Endodermal cell (in vitro differentiated cells): ENCODE data around the gene TXNDC15. TPM values are rescaled to one million over a fixed set of nuclear protein-coding genes. Genes with fewer than 3 reads are reported as not detected.

Source experiments
- DNase-seq: peaks from one replicate; pipeline ENCODE4 v3.0.0-alpha.2; 2017
- H3K27ac ChIP-seq: 2 replicates; pipeline ENCODE4 v1.5.1; 2013; ENCODE audit warnings: mild to moderate bottlenecking, low read depth, low read length, moderate library complexity
- H3K27me3 ChIP-seq: 2 replicates; pipeline ENCODE4 v1.6.1; 2013; ENCODE audit warnings: mild to moderate bottlenecking, low read length, moderate library complexity; ENCODE audit not compliant: insufficient read depth, control insufficient read depth, poor library complexity, severe bottlenecking
- H3K36me3 ChIP-seq: 2 replicates; pipeline ENCODE4 v1.7.0; 2013; ENCODE audit warnings: mild to moderate bottlenecking, low read length, moderate library complexity; ENCODE audit not compliant: control insufficient read depth, insufficient read depth
- H3K4me1 ChIP-seq: one replicate; pipeline ENCODE4 v1.7.0; 2013; ENCODE audit warnings: low read length; ENCODE audit not compliant: control insufficient read depth, insufficient read depth
- H3K4me3 ChIP-seq: 2 replicates; pipeline ENCODE4 v1.5.1; 2013; ENCODE audit warnings: mild to moderate bottlenecking, low read length, moderate library complexity
- H3K9ac ChIP-seq: 2 replicates; pipeline ENCODE4 v1.6.1; 2013; ENCODE audit warnings: mild to moderate bottlenecking, low read length, moderate library complexity; ENCODE audit not compliant: poor library complexity, severe bottlenecking; ENCODE audit errors: extremely low read depth
- H3K9me3 ChIP-seq: 2 replicates; pipeline ENCODE4 v1.6.1; 2013; ENCODE audit warnings: mild to moderate bottlenecking, low read length, moderate library complexity; ENCODE audit not compliant: control insufficient read depth
- H3K27ac Mint-ChIP-seq: 2 replicates; pipeline ENCODE4 v1.8.0; 2020; ENCODE audit warnings: mixed read lengths
- H3K27me3 Mint-ChIP-seq: 2 replicates; pipeline ENCODE4 v1.8.0; 2021; ENCODE audit warnings: mild to moderate bottlenecking, mixed read lengths; ENCODE audit not compliant: insufficient read depth
- H3K36me3 Mint-ChIP-seq: 2 replicates; pipeline ENCODE4 v1.8.0; 2020; ENCODE audit warnings: low read depth, mixed read lengths
- H3K4me1 Mint-ChIP-seq: 2 replicates; pipeline ENCODE4 v1.8.0; 2020; ENCODE audit warnings: mixed read lengths
- H3K4me3 Mint-ChIP-seq: 2 replicates; pipeline ENCODE4 v1.8.0; 2020; ENCODE audit warnings: mild to moderate bottlenecking, moderate library complexity, mixed read lengths
- H3K9me3 Mint-ChIP-seq: 2 replicates; pipeline ENCODE4 v1.8.0; 2020; ENCODE audit warnings: mild to moderate bottlenecking, mixed read lengths
- WGBS, 2 experiments: methylation state at CpG; one replicate each; pipeline versions ENCODE4 v1.1.5 to v1.1.7; 2013; ENCODE audit warnings: missing lambda C conversion rate in 2 of 2, mixed read lengths in 1 of 2; ENCODE audit not compliant: insufficient coverage in 1 of 2, insufficient read length in 1 of 2; 5-methylcytosine and 5-hydroxymethylcytosine counted together
- total RNA-seq, 2 donors: library from RNA; stranded (reverse); fragmentation: NEBNext Ultra II Directional in 1 of 2; extraction: Animal tissue kit (Norgen Biotek cat#: 25700) in 1 of 2; gene quantifications; 2 replicates in 1 of 2; 3 replicates in 1 of 2; pipeline ENCODE4 v1.2.1, GENCODE V29; 2021
- TF ChIP-seq, protein P1 (sequence below): fragments of 200-600 bp; sonication (generic); conservative IDR thresholded peaks from 2 replicates; pipeline ENCODE4 v1.5.0; 2021; ENCODE audit warnings: antibody characterized with exemption, mild to moderate bottlenecking

The TXNDC15 gene
- total RNA-seq, 2 donors from 2014 or later: 34.0 to 37.0 TPM

DNA sequence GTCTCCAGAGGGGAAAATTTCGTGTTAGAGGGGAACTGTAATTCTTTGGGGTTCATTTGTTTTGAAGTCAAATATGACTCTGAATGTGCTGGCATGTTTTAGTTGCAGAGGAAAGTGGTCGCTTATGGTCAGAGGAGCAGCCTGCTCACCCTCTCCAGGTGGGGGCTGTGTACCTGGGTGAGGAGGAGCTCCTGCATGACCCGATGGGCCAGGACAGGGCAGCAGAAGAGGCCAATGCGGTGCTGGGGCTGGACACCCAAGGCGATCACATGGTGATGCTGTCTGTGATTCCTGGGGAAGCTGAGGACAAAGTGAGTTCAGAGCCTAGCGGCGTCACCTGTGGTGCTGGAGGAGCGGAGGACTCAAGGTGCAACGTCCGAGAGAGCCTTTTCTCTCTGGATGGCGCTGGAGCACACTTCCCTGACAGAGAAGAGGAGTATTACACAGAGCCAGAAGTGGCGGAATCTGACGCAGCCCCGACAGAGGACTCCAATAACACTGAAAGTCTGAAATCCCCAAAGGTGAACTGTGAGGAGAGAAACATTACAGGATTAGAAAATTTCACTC, 13.5 kb downstream of the TXNDC15 start:
- TF ChIP-seq, protein P1, sequence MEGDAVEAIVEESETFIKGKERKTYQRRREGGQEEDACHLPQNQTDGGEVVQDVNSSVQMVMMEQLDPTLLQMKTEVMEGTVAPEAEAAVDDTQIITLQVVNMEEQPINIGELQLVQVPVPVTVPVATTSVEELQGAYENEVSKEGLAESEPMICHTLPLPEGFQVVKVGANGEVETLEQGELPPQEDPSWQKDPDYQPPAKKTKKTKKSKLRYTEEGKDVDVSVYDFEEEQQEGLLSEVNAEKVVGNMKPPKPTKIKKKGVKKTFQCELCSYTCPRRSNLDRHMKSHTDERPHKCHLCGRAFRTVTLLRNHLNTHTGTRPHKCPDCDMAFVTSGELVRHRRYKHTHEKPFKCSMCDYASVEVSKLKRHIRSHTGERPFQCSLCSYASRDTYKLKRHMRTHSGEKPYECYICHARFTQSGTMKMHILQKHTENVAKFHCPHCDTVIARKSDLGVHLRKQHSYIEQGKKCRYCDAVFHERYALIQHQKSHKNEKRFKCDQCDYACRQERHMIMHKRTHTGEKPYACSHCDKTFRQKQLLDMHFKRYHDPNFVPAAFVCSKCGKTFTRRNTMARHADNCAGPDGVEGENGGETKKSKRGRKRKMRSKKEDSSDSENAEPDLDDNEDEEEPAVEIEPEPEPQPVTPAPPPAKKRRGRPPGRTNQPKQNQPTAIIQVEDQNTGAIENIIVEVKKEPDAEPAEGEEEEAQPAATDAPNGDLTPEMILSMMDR: peak; percentile 14
- Mint-ChIP-seq H3K36me3 (peaks cover 31% of the 10 kb centered on the region), H3K4me1 (no peaks in the 10 kb centered on the region), H3K9me3 (peaks cover 6% of the 10 kb centered on the region), H3K4me3 (no peak overlapping the region), H3K27me3 (no peaks in the 10 kb centered on the region), H3K27ac (no peak overlapping the region)
- H3K36me3 ChIP-seq: peaks cover 4% of the 10 kb centered on the region
- 92 to 95% methylated on average over 13 to 14 of the region's 14 CpGs for WGBS, 2 experiments
- H3K27ac ChIP-seq: no peak overlapping the region
- peaks cover 12% of the 10 kb centered on the region for H3K9me3 ChIP-seq
- H3K27me3 ChIP-seq: no peaks in the 10 kb centered on the region
- no peaks in the 10 kb centered on the region for H3K4me1 ChIP-seq
- no peak for DNase-seq
- H3K4me3 ChIP-seq: no peak overlapping the region
- H3K9ac ChIP-seq: no peak overlapping the region

DNA sequence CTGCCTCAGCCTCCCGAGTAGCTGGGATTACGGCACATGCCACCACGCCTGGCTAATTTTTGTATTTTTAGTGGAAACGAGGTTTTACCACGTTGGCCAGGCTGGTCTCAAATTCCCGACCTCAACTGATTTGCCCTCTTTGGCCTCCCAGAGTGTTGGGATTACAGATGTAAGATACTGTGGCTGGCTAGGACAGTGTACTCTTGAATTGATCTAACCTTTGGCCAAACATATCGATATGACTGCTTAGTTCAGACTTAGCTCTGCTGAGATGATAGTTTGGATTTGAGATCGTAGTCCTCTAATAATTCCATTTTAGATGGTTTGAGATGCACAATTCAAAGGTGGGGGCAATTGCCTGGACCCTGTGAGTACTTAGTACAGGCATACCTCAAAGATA, 15.2 kb downstream of the TXNDC15 start:
- Mint-ChIP-seq H3K36me3 (peaks cover 29% of the 10 kb centered on the region), H3K9me3 (no peaks in the 10 kb centered on the region), H3K27ac (no peak overlapping the region), H3K4me3 (no peak overlapping the region), H3K4me1 (no peaks in the 10 kb centered on the region), H3K27me3 (no peaks in the 10 kb centered on the region)
- Histone ChIP-seq H3K27me3 (no peaks in the 10 kb centered on the region), H3K27ac (no peak overlapping the region), H3K9me3 (peaks cover 12% of the 10 kb centered on the region), H3K4me1 (no peaks in the 10 kb centered on the region), H3K4me3 (no peak overlapping the region), H3K9ac (no peak overlapping the region), H3K36me3 (peaks cover 4% of the 10 kb centered on the region)
- WGBS, 2 experiments: 91 to 94% methylated on average over 8 of the region's 8 CpGs
- DNase-seq: no peak
- TF ChIP-seq, protein P1: no peak

DNA sequence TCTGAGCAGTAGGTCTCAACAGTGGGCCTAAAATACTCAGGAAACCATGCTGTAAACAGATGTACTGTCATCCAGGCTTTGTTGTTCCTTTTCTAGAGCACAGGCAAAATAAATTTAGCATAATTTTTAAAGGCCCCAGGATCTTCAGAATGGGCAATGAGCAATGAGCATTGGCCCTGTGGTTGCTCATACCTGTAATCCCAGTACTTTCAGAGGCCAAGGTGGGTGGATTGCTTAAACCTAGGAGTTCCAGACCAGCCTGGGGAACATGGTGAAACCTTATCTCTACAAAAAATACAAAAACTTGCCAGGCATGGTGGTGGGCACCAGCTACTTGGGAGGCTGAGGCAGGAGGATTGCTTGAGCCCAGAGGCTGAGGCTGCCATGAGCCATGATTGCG, 17.3 kb downstream of the TXNDC15 start:
- no peak overlapping the region for H3K27ac Mint-ChIP-seq
- H3K9me3 Mint-ChIP-seq: no peaks in the 10 kb centered on the region
- H3K27me3 Mint-ChIP-seq: no peaks in the 10 kb centered on the region
- peaks cover 13% of the 10 kb centered on the region for H3K36me3 ChIP-seq
- H3K4me1 Mint-ChIP-seq: no peaks in the 10 kb centered on the region
- TF ChIP-seq, protein P1: no peak
- no peak overlapping the region for H3K9ac ChIP-seq
- H3K27me3 ChIP-seq: no peaks in the 10 kb centered on the region
- no peak overlapping the region for H3K27ac ChIP-seq
- H3K4me3 Mint-ChIP-seq: no peak overlapping the region
- H3K4me3 ChIP-seq: no peak overlapping the region
- H3K9me3 ChIP-seq: peaks cover 12% of the 10 kb centered on the region
- no peak for DNase-seq
- H3K36me3 Mint-ChIP-seq: peaks cover 32% of the 10 kb centered on the region
- no peaks in the 10 kb centered on the region for H3K4me1 ChIP-seq
- no CpG with 5 or more reads among the region's 1 CpG for WGBS, 2 experiments
